ENCODE measurements around the gene RAPGEF5. TPM values are rescaled to one million over a fixed set of nuclear protein-coding genes. Genes with fewer than 3 reads are reported as not detected.

RAPGEF5 gene
- total and polyA plus RNA-seq, 10 of the 15 experiments (the other 5 are each of a cell fraction or from before 2014, with no cell fraction given) = 0.38 to 4.0 (median 1.6) TPM; not detected in 1

DNA sequence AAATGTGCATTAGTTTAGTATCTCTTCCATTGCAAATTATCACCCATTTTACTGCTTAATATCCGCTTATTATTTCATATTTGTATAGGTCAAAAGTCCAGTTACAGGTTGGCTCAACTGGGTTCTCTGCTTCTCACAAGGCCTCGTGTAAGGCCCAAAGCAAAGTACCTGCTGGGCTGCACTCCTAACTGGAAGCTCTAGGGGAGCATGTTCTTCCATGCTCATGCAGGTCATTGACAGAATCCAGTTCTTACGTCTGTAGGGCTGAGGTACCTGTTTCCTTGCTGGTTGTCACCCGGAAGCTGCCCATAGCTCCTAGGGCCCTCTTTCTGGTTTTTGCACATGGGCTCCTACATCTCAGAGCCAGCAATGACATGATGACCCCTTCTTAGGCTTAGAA is 79.6 kb downstream of the RAPGEF5 start:
- Histone ChIP-seq H4K20me1 (ENCODE audit: control insufficient read depth, insufficient read depth) (no peaks in the 10 kb centered on the region), H3K4me2 (ENCODE audit: control insufficient read depth, insufficient read depth) (no peak overlapping the region), H3K79me2 (ENCODE audit: control insufficient read depth, insufficient read depth, low read length) (no peaks in the 10 kb centered on the region), H3K36me3 (ENCODE audit: control insufficient read depth in 2 of 2, insufficient read depth in 2 of 2, low read length in 1 of 2) (no peaks in the 10 kb centered on the region), H3K9ac (ENCODE audit: control insufficient read depth, insufficient read depth, low read length) (no peak overlapping the region), H3K4me1 (ENCODE audit: control insufficient read depth, insufficient read depth, low read length) (no peaks in the 10 kb centered on the region), H3K27me3 (replicated peaks in 1 of 2; ENCODE audit: control insufficient read depth in 2 of 2, insufficient read depth in 2 of 2, low read length in 1 of 2) (no peaks in the 10 kb centered on the region), H3K9me3 (replicated peaks; ENCODE audit: control insufficient read depth, insufficient read depth, low read length) (no peaks in the 10 kb centered on the region), H3K4me3 (no peak overlapping the region), H2AFZ (ENCODE audit: control insufficient read depth, low read depth, low read length) (no peak overlapping the region), H3K27ac (ENCODE audit: control insufficient read depth, insufficient read depth) (no peak overlapping the region)
- no peak for TF ChIP-seq CREM (IDR thresholded peaks at IDR 0.05; ENCODE audit: low read depth)
- no peak for TF ChIP-seq TCF12 (IDR thresholded peaks at IDR 0.05; ENCODE audit: low read depth, low read length)
- no peak for TF ChIP-seq MLLT1 (IDR thresholded peaks at IDR 0.05)
- TF ChIP-seq, protein P1, sequence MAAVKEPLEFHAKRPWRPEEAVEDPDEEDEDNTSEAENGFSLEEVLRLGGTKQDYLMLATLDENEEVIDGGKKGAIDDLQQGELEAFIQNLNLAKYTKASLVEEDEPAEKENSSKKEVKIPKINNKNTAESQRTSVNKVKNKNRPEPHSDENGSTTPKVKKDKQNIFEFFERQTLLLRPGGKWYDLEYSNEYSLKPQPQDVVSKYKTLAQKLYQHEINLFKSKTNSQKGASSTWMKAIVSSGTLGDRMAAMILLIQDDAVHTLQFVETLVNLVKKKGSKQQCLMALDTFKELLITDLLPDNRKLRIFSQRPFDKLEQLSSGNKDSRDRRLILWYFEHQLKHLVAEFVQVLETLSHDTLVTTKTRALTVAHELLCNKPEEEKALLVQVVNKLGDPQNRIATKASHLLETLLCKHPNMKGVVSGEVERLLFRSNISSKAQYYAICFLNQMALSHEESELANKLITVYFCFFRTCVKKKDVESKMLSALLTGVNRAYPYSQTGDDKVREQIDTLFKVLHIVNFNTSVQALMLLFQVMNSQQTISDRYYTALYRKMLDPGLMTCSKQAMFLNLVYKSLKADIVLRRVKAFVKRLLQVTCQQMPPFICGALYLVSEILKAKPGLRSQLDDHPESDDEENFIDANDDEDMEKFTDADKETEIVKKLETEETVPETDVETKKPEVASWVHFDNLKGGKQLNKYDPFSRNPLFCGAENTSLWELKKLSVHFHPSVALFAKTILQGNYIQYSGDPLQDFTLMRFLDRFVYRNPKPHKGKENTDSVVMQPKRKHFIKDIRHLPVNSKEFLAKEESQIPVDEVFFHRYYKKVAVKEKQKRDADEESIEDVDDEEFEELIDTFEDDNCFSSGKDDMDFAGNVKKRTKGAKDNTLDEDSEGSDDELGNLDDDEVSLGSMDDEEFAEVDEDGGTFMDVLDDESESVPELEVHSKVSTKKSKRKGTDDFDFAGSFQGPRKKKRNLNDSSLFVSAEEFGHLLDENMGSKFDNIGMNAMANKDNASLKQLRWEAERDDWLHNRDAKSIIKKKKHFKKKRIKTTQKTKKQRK (IDR thresholded peaks at IDR 0.05; ENCODE audit: low read depth, low read length) = no peak
- no peak for TF ChIP-seq SMARCA5 (IDR thresholded peaks at IDR 0.05)
- TF ChIP-seq KDM1A (IDR thresholded peaks at IDR 0.05; ENCODE audit: borderline replicate concordance) = no peak
- TF ChIP-seq RELA (IDR thresholded peaks at IDR 0.05; ENCODE audit: borderline replicate concordance, partially characterized antibody) = no peak
- TF ChIP-seq ZZZ3 (IDR thresholded peaks at IDR 0.05; ENCODE audit: control insufficient read depth, insufficient read length, low read depth) = no peak
- no peak for TF ChIP-seq NBN (IDR thresholded peaks at IDR 0.05)
- TF ChIP-seq LARP7 (IDR thresholded peaks at IDR 0.05) = no peak
- no peak for TF ChIP-seq BMI1 (IDR thresholded peaks at IDR 0.05; ENCODE audit: borderline replicate concordance)
- TF ChIP-seq, protein P2, sequence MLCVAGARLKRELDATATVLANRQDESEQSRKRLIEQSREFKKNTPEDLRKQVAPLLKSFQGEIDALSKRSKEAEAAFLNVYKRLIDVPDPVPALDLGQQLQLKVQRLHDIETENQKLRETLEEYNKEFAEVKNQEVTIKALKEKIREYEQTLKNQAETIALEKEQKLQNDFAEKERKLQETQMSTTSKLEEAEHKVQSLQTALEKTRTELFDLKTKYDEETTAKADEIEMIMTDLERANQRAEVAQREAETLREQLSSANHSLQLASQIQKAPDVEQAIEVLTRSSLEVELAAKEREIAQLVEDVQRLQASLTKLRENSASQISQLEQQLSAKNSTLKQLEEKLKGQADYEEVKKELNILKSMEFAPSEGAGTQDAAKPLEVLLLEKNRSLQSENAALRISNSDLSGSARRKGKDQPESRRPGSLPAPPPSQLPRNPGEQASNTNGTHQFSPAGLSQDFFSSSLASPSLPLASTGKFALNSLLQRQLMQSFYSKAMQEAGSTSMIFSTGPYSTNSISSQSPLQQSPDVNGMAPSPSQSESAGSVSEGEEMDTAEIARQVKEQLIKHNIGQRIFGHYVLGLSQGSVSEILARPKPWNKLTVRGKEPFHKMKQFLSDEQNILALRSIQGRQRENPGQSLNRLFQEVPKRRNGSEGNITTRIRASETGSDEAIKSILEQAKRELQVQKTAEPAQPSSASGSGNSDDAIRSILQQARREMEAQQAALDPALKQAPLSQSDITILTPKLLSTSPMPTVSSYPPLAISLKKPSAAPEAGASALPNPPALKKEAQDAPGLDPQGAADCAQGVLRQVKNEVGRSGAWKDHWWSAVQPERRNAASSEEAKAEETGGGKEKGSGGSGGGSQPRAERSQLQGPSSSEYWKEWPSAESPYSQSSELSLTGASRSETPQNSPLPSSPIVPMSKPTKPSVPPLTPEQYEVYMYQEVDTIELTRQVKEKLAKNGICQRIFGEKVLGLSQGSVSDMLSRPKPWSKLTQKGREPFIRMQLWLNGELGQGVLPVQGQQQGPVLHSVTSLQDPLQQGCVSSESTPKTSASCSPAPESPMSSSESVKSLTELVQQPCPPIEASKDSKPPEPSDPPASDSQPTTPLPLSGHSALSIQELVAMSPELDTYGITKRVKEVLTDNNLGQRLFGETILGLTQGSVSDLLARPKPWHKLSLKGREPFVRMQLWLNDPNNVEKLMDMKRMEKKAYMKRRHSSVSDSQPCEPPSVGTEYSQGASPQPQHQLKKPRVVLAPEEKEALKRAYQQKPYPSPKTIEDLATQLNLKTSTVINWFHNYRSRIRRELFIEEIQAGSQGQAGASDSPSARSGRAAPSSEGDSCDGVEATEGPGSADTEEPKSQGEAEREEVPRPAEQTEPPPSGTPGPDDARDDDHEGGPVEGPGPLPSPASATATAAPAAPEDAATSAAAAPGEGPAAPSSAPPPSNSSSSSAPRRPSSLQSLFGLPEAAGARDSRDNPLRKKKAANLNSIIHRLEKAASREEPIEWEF (IDR thresholded peaks at IDR 0.05; ENCODE audit: insufficient replicate concordance, low read depth, low read length) = no peak
- ATAC-seq = no peak
- 58% methylated on average over 4 of the region's 4 CpGs for WGBS (ENCODE audit: insufficient coverage, insufficient replicate concordance, low lambda C conversion rate, missing lambda C conversion rate)
- SMC1A ChIA-PET (ENCODE audit: uncharacterized antibody, unreplicated experiment) = interaction anchor here (1.0 to 2.0 kb wide), 3 partner anchors 18 to 174 kb away, joined by 3 to 4 read pairs (median 3); no protein-coding TSS in a partner anchor
- no peak for FAIRE-seq
- intact Hi-C loops (cut with micrococcal nuclease; ENCODE audit: unreplicated experiment) = no loop called here
- in situ Hi-C loops (cut with MboI) = no loop called here
- no peak for DNase-seq (ENCODE audit: low read depth, low spot score)
- CTCF ChIA-PET = interaction anchor here (0.9 to 1.5 kb wide), 3 partner anchors 16 to 168 kb away, joined by 3 to 5 read pairs (median 3); no protein-coding TSS in a partner anchor
- POLR2A ChIA-PET = no interaction called here
- no TSS peak for BruUV-seq (replicated peaks)
- RAD21 ChIA-PET (ENCODE audit: unreplicated experiment) = no interaction called here

All from GM12878 (cell line).